ENCODE measurements around the gene PHACTR3.
"Not testable (repeated sequence)": the region's sequence is repeated elsewhere in the genome, so short reads cannot be mapped to it uniquely, and the experiment has no call there.

PHACTR3 gene

DNA sequence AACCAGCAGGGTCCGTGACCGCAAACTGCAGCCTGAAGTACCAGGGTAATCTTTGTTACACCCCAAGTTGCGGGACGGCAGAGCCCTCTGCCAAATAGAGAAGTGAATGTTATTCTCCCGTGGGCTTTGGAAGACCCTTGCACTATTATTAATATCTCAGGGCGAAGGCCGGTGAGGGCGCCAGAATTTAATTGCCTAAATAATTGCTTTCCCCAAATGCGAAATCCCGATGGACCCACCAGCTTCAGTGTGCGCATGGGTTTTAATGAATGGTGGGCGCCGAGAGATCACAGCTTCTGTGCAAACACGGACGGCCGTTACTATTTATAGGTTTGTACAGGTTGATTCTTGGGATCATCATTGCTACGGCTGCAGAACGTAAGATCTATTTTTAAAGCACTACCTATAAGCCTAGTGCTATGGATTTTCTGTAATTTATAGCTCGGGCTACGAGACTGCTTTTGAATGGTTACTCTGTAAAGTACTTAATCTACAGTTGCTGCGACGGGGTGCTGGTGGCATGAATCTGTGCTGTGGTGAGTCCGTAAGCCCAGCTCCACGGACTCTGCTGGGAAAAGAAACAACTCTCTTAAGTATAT lies 15.2 kb upstream of the PHACTR3 start:
- DNase-seq: no peak

DNA sequence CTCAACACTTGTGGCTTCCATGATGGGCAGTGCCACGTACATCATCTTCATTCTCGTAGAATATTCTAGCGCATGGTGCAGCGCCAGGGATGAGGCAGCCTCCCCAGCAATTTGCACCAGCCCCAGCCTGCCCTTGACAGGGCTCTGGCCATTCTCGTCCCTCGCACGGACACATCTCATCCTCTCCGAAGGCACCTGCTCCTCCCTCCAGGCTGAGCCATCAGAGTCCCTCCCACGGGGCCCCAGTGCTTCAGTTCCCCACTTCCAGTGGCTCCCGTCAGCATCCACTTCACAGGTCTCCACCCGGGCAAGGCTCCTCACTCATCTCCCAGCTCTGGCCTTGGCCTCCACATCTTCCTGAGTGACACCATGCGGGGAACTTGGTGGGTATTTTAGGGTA lies 13.3 kb upstream of the PHACTR3 start:
- no peak for DNase-seq

DNA sequence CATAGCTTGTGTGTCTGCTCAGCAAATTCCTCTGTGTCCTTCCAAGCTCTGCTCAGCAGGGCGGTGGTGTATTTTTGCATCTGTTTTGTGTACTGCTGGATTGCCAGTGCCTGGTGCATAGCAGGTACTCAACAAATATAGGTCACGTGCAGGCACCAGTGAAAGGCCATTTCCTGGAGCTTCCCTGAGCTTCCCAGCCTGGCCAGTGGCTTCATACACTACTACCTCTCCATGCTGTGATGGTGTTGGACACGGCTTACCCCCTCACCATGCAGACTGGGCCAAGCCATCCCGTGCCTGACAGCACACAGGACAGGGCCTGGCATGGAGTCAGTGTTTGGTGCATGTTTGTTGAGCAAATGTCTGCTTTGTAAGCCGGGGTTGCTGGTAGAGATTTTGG lies 7.7 kb upstream of the PHACTR3 start:
- DNase-seq: no peak

DNA sequence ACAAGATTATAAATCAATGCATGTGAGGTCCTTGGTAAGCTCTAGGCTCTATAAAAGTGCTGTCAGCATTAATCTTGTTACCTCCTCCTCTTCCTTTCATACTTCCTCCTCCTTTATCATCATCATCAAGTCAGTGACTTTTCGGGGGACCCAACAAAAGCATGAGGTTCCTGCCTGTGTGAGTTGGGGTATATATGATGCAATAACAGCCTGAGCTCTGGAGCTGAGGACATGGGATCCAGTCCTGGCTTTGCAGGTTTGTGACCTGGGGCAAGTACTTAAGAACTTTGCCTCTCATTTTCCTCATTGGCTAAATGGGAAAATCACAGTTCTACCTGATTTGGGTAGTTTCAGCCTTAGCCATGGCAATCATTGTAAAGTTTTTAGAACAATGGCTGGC lies 7.1 kb upstream of the PHACTR3 start:
- DNase-seq: no peak

DNA sequence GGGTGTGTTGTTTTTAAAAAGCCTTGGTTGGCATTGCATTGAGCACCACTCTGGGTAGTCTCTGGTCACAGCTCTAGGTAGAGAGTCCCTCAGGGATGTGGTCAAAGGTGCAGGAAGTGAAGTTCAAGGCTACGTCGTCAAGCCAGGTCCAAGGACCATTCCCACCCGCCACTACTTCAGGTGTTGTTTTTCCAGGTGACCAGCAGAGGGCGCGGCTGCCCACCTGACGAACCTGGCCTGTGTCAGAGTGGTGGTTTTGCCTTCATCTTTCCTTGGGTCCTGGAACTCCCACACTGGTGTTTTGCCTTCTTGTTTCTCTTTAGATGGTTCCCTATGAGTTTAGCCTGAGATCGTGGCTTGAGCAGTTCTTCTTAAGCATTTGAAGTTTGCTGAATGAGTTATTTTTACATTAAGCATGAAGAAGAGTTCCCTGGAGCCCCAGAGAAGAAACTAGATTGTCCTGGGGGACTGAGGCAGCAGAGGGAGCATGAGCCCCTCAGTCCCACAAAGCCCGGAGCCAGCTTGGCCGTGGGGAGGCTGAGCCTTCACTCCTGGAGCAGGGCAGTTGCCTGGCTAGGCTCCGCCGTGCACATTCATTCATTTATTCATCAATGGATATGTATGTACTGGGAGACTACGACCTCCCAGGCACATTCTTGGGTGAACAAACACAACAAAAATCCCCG lies 5.6 kb upstream of the PHACTR3 start:
- no peak for DNase-seq

DNA sequence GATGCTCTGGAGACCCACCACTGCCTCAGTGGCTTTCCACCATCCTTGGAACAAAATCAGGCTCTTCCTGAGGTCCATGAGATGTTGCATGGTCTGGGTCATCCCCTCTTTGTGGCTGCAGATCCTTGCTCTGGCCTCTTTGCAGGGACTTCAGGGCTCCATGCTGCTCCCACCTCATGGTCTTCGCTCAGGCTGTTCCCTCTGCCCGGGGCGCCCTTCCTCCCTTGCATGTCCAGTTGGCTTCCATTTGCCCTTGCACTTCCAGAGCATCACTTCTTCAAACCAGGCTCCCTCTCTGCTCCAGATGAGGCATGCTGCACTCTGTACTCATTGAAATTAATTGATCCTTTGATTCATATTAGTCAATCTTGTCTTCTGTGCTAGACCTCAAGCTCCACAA lies 4.4 kb upstream of the PHACTR3 start:
- DNase-seq: no peak

DNA sequence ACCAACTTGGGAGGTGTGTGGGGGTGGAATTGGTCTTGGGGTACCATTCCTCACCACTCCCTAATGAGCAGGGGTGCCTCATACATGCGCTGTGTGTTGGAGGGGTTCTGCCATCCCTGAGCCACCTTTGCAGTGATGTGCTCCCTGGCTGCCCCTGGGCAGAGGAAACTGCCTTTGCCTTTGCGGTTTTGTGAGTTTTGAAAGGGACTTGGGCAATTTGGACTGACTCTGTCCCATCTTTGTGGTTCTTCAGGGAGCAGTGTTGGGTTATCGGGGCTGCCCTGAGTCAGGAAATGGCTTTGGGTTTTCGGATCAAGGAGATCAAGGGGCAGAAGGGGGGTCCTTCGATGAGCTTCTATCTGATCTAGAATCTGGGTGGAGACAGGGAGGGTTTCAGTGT lies 3.9 kb upstream of the PHACTR3 start:
- DNase-seq: no peak

DNA sequence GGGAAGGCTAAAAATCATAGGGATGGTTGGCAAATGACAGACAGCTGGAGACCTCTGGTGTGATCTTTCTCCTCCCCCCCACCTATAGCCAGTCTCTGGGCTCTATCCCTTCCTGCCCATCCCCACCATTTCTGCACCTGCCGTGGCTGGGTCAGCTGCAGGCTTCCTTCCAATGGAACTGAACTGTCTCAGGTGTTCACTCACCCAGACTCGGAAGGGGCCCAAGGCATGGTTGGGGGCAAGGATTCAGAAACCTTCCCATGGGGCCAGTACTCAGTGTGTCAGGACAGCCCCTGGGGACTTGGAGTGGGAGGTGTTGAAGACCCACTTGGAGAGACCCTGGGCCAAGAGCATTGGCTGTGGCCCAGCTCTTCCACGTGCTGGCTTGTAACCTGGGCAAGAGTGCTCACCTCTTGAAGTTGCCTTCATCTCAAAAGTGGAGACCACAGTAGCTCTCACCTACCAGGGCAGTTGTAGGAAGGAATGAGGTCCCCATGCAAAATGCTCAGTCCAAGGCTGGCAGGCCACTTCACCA lies 1.7 kb upstream of the PHACTR3 start:
- no peak for DNase-seq

DNA sequence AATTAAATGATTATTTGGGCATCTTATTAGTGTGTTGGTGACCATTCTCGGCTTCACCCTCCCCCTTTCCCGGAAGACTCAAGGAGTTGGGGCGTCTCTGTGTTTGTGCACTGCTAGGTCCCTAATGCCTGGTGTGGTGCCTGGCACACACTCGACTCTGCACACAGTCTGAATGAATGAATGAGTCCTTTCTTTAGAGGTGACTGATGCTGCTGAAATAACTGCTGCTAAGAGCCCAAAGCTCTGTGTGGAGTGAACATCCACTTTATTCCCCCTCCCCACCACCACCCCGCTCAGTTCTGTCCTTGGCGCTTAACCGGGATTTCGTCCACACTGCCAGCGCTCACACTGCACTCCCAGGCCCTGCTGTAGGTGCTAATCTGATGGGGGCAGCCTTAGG lies 1.2 kb upstream of the PHACTR3 start:
- no peak for DNase-seq

DNA sequence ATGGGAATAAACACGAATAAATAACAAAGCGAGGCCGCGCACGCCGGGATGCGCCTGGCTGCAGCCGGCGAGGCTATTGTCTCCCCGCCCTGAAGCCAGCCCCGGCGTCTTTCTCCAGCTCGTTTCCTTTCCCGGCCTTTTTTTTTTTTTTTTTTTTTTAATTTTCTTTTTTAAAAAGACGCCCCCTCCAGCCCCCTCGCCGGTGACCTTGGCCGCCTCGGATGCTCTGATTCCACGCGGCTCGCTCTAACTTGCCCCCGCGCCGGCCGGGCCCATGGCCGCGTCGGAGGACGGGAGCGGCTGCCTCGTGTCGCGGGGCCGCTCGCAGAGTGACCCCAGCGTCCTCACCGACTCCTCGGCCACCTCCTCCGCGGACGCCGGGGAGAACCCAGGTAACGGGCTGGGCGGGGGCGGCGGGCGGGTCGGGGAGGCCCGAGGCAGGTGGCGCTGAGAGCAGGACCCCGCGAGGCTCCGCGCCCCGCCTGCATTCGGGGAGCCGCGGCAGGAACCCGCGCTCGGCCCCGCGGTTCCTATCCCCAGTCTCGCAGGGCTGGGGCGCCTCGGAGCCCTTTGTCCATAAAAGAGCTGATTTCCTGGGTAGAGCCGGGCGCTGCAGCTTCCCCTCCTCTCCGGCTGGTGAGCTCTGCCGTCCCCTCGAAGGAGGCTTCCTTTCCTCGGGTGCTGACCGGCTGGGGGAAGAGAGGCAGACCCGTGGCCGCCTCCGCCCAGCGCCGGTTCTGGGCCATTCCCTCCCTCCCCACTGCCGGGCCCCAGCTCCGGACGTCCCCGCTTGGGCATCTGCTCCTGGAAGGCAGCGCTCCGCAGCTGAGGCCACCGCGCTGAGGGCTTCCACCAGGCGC lies 631 bp downstream of the PHACTR3 start:
- DNase-seq: no peak

DNA sequence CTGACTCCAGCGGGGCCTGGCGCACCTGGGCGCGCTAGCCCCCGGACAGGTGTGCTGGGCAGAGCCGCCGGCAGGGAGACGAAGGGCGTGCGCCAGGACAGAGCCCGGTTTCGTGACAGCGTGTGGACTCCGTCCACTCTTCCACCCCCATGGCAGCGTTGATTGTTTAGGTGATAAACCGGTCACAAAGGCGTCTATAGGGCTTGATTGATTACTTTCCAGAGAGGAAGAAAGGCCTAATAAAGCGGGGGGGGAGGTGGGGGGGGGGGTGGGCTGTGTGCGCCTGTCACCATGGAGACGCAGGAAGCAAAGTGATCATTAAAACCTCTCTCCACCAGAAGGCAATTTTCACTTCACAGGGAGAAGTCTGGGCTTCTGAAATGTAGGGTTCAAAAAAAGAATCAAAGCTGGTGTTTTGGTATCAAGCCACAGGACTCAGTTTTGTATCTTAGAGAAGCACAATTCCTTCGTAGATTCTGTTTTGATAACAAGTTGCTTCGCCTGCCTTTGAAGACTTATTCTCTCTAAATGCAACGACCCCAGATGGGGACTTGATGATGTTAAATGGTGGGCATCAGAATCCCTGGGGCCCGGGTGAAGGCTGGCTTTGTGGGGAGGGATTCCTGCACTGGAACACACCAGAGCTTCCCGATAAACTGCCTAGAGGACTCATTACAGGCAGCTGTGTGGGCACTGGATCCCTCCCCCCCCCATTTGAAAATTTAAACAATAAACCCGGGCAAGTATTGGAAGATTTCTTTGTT lies 1.4 kb downstream of the PHACTR3 start:
- no peak for DNase-seq

DNA sequence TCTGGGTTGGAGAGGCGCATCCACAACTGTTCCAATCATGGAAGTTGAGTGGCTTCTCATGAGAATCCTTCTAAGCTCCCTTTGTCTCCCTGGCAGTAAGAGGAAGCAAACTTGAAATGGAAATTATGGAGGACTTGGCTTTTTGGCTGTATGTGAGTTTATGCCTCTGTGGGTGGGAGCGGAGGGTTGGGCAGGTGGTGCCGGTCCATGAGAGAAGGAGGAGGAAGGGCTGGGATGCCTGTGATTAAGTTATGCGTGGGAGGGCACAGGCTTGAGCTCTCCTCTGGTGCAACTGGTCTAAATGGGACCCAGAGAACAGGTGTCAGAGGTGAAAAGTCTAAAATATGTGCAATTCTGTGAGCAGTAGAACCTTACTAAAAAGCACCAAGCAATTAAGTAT lies 2.2 kb downstream of the PHACTR3 start:
- DNase-seq: no peak

DNA sequence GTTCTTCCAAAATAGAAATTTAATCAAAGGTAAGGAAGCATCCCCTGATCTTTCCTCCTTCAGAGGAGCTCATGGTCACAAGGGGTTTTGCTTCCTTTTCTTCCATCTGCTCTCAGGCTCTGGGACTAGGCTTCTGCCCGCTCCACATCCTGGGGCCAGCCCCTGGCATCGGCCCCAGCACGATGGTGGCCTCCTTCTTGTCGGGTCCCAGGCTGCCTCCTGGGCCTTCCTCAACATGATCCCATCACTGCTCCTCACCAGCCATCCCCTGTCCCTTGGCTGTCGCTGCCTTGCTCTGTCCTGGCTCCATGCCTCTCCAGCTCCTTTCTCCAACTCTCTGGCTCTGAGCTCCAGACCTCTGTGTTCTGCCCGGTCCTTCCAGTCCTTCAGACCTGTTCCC lies 4.1 kb downstream of the PHACTR3 start:
- DNase-seq: no peak

DNA sequence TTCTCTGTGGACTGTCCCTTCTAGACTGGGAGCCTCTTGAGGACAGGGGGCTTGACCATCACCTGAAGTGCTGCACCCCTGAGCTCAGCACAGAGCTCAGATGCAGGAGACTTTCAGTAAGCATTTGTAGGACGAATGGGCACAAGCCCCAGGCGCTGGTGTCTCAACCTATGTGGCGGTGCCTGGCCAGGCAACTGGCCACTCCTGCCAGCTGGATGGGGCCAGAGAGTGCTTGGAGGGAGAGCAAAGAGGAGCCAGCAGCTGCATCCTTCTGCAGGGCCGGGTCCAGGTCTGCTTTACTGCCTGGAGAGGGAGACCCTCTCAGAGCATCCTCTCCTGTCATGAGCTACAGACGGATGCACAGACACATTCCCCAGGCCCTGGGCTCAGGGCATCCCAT lies 4.5 kb downstream of the PHACTR3 start:
- DNase-seq: no peak

DNA sequence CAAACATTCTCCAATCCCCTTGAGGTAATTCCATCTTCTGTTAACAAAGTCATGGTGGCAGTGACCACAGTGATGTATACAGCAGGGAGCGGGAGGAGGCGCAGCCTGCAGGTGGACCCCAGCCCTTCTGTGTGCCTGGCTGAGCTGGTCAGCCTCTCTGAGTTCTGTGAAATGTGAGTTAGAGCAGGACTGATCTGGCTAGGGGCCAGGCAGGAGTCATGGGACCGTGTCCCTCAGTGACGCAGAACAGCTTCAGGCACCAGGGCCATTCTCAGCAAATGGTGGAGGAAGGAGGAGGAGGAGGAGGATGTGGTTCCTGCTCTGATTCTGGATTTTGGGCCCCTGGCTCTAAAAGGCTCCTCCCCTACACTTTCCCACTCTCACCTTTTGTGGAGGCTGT lies 6.9 kb downstream of the PHACTR3 start:
- no peak for DNase-seq

DNA sequence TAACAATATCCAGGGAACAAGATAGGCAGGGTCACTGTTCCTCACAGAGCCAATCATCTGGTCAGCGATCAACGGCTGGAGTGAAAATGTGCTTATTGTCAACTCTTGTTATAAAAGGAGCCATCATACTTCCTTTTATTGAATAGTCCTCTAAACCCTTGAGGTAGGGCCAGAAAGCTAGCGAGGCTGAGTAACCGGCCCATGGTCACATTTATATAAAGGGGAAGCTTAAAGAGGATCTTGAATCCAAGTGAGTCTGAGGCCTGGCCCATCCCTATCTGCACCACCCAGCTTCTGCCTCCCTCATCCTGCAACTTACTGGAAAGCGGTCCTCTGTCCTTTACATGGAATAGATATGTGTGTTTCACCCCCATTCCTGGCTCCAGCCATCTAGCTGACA lies 9.5 kb downstream of the PHACTR3 start:
- DNase-seq: no peak

DNA sequence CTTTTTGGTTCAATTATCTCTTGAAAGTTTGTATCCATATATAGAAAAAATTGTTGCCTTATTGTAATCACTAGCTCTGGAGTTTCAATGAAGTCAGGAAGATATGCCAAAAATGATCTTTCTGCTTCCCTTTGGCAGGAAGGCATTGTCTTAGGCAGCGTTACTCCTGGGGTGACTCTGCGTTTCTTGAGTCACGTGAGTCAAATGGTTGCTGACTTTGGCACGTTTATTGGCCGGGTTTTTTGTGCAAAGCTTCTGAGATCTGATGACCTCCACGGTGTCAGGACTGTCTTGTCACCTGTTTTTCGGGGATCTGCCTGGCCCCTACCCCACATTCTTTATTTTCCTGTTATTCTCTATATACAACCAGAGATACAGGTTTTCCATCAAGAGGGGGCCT lies 10.4 kb downstream of the PHACTR3 start:
- DNase-seq: no peak

DNA sequence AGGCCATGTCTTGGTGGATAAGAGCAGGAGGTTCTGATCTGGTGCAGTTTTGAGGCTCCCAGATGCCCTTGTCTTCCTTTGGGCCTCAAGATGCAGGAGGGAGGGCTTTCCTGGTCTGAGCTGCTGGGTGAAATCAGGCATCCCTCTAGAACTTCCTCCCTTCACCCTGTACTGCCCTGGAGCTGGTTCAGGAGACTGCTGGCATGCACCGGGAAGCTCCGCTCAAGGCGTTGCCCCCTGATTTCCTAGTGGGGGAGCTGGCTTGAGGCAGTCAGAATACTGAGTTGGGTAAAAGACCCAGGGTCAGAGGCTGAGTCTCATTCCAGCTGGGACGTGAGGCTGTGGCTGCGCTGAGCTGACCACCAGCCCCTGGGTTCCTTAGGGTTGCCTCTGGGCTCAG lies 12.0 kb downstream of the PHACTR3 start:
- no peak for DNase-seq

DNA sequence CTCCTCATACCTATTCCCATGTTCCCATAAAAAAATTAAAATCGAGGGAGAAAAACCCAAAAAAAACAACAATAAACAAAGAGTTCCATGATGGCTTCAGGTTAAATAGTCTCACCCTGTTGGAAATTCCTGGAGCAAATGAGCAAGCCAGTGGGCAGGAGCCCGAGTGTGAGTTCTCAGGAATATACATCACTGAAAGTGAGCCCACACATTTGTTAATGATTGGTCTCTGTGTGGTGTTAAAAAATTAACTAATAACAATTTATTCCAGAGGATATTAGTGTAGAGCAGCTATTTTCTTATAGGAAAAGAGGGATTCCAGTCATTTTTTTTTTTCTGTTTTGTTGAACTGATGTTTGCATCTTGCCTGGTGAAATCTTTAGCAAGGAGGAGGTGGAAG lies 12.9 kb downstream of the PHACTR3 start:
- no peak for DNase-seq

DNA sequence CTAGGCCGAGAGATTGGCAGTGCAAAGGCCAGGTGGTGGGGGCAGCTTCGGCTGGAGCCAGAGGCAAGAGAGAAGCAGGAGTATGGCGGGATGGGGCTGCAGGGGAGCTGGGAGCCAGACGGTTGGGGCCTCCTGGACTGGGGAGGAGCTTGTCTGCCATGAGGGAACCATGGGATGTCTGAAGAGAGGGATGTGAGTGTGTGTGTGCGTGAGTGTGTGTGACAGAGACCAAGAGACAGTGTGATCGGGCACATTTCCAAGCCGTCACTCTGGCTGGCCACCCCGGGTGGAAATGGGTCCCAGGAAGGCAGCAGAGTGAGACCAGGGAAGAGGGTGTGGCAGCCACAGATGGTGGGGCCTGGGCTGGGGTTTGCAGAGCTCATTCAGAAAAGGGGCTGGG lies 13.8 kb downstream of the PHACTR3 start:
- DNase-seq: no peak

DNA sequence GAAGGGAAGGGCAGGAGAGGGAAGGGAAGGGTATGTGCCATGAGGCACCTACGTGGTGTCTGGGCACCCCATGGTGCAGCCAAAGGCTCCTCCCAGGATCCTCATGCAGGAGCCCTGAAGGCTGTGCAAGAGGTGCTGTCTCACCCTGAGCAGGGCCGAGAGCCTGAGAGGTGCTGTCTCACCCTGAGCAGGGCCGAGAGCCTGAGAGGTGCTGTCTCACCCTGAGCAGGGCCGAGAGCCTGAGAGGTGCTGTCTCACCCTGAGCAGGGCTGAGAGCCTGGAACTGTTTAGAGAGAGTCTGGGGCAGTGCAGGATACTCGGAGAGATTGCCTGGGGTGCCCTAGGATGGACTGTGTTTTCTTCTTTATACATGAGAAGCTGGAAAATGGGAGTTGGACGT lies 14.2 kb downstream of the PHACTR3 start:
- DNase-seq: not testable (repeated sequence)

DNA sequence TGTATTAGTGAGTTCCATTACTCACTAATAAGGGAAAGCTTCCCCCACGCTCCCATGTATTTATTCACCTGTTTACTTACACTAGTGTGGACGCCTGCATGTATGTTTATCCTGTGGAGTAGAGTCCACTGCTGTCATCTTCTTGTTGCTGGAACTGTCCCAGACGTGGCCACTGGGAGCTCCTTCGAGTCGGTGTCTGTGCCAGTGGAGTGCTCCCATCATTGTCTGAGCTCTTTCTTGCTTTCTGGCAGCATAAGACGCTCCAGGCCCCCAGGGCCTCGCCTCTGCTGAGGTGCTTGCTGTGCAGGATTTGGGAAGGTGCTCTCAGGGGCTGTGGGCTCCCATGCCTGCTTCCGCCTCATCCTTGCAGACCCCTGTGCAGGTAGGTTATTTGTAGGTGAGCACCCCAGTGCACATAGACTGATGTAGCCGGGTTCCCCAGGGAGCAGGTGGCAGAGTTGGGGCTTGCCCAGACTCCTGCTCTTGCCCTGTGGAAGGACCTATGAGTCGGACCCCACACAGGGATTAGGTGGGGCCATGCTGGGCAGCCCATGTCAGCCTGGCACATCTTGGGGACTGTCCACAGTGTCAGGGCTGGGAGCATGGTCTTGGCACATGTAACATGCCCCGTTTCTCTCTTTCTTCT lies 16.6 kb downstream of the PHACTR3 start:
- DNase-seq: no peak

DNA sequence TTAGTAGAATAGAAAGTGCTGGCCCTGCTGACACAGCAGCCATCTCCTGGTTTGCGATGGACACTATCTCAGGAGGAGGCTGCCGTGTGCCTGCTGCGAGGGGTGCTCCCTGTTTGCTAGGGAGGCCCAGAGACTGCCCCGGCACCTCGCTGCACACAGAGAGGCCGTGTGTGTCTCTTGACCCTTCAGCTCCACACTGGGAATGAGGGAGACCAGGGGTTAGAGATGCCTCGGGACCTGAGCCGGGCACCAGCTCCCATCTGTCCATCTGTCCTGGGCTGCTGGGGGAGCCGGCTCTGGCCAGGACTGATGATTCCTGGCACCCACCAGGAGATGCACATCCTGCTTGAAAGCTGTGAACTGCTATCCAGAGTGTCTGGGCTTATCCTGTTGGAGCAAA lies 18.2 kb downstream of the PHACTR3 start:
- no peak for DNase-seq

All from HCEC 1CT (cell line).